Thyroid gland (tissue), 4 donors: ENCODE measurements around the gene DGKQ.

Source experiments
- POLR2A ChIP-seq, 2 donors: fragments of 450-650 bp; IDR thresholded peaks; one replicate each; pipeline ENCODE4 v1.6.1; 2017; ENCODE audit warnings: antibody characterized with exemption in 2 of 2, mild to moderate bottlenecking in 2 of 2, moderate library complexity in 1 of 2
- TF ChIP-seq, protein P1 (sequence below), 6 experiments: fragments of 200-600 bp in 3 of 6; fragments of 450-650 bp in 3 of 6; sonication (generic) in 3 of 6; IDR thresholded peaks; one replicate each; pipeline ENCODE4 v1.5.1; 2016 to 2019; ENCODE audit warnings: antibody characterized with exemption in 6 of 6, mild to moderate bottlenecking in 2 of 6, inconsistent platforms in 1 of 6, moderate library complexity in 1 of 6

DNA sequence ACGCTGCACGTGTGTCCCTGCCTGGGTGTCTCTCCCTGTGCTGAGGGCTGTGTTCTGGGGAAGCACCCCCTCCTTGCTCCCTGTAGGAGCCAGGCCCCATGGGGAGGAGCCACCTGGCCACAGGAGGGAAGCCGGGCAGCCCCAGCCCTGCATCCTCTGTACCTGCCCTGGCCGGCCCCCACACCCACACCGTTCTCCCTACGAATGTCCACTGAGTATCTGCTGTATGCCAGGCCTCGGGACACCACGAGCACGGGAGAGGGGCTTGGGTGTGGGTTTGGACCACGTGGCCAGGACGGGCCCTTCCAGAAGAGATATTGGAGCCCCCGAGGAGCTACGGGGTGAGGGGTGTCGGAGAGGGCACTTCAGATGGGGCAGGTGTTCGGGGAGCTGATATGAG lies 44.3 kb upstream of the DGKQ start:
- TF ChIP-seq, protein P1, sequence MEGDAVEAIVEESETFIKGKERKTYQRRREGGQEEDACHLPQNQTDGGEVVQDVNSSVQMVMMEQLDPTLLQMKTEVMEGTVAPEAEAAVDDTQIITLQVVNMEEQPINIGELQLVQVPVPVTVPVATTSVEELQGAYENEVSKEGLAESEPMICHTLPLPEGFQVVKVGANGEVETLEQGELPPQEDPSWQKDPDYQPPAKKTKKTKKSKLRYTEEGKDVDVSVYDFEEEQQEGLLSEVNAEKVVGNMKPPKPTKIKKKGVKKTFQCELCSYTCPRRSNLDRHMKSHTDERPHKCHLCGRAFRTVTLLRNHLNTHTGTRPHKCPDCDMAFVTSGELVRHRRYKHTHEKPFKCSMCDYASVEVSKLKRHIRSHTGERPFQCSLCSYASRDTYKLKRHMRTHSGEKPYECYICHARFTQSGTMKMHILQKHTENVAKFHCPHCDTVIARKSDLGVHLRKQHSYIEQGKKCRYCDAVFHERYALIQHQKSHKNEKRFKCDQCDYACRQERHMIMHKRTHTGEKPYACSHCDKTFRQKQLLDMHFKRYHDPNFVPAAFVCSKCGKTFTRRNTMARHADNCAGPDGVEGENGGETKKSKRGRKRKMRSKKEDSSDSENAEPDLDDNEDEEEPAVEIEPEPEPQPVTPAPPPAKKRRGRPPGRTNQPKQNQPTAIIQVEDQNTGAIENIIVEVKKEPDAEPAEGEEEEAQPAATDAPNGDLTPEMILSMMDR (IDR thresholded peaks at IDR 0.05), result no peak
- no peak for TF ChIP-seq POLR2A (IDR thresholded peaks at IDR 0.05)
